ENCODE results near the gene SYNGR3.

- TF ChIP-seq, protein P1, sequence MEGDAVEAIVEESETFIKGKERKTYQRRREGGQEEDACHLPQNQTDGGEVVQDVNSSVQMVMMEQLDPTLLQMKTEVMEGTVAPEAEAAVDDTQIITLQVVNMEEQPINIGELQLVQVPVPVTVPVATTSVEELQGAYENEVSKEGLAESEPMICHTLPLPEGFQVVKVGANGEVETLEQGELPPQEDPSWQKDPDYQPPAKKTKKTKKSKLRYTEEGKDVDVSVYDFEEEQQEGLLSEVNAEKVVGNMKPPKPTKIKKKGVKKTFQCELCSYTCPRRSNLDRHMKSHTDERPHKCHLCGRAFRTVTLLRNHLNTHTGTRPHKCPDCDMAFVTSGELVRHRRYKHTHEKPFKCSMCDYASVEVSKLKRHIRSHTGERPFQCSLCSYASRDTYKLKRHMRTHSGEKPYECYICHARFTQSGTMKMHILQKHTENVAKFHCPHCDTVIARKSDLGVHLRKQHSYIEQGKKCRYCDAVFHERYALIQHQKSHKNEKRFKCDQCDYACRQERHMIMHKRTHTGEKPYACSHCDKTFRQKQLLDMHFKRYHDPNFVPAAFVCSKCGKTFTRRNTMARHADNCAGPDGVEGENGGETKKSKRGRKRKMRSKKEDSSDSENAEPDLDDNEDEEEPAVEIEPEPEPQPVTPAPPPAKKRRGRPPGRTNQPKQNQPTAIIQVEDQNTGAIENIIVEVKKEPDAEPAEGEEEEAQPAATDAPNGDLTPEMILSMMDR (IDR thresholded peaks at IDR 0.05; ENCODE audit: low read depth, low read length): no peak
- TF ChIP-seq EZH2phosphoT487 (IDR thresholded peaks at IDR 0.05; ENCODE audit: low read depth): no peak
Measured at GRCh38 chr16:1965396-1966001, 24.3 kb upstream of the SYNGR3 start.
